Stimulated activated CD8-positive, alpha-beta memory T cell treated with anti-CD3 and anti-CD28 coated beads, Interleukin-7, amount 100 ng/mL, for 1 hour (primary cell): Measurements from ENCODE around the gene MROH2A.
"Not testable (repeated sequence)": the region's sequence is repeated elsewhere in the genome, so short reads cannot be mapped to it uniquely, and the experiment has no call there.

Source experiments
- DNase-seq, 2 donors: peaks; one replicate each; pipeline ENCODE4 v3.0.0-alpha.2; 2020; ENCODE audit warnings: low read depth in 2 of 2

MROH2A gene, protein sequence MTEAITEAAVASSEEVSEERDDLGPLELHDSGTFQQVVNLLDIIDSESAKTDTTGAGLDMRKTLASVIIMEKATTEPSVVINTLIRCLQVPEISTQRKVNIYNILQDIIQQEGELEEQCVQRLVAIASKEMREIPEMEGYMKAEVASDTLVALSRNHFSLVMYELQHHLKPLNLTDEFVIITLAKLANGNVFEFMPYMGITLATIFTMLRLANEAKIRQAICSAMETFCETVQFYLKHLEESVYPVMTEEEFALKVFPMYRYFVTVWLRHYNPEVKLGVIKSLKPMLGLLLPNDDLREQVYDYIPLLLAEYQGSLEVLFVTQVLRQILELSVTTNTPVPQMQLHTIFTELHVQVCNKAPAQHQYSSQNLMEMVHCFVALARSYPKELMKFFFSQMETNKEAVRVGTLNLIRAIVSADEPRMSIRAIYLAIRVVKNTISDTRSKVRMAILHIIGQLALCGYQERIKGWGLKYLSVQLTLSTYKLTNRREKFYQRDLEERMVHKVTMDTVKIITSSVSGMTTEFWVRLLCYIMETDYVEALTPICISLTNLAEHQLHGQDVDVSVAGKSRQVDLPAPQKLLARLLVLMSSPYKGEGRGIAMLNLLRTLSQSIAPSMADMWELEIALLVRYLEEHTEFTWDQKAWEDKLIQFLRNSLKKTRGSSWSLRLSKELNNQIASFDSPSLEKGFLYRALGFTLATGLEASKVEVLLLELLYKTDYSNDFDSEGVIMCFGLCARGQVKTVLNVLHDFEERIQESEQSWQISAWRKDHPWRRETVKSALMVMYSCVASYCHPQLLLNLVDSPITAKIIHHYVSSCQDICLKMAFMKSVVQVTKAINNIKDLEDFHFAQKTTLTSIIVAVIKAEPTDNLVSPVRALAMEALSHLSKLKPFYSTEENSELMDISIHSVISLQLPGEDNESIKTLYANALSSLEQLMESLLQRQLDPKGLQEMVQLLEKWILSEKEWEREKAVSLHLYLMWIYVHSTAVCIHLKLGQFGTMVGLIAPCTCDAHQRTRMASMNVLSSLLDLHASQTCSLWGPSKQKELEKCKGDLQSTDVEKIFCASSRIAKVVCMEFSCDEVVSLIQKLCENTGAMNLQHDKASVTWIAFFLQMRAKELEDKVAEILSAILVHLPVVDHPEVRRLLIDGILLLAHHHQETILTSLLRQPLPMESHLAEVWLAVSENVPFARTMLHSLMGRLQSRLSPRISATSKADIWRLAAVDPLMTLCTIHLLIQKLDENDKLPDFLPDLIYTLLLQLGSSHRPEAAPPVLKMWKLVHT (N-terminal part only)

GRCh38 chr2:233778030-233778429 lies at the start of gene MROH2A:
Gene MROH2A, plus strand, starts transcription at chr2:233778330. Its CDS starts 1,029 bp downstream, at chr2:233779359.
- no peak for DNase-seq

GRCh38 chr2:233728723-233729301 lies 49.3 kb upstream of the MROH2A start, which contains the start of gene UGT1A3:
Gene UGT1A3, plus strand, starts transcription at chr2:233729042. Its CDS starts 85 bp downstream, at chr2:233729127.
- no peak for DNase-seq

DNA sequence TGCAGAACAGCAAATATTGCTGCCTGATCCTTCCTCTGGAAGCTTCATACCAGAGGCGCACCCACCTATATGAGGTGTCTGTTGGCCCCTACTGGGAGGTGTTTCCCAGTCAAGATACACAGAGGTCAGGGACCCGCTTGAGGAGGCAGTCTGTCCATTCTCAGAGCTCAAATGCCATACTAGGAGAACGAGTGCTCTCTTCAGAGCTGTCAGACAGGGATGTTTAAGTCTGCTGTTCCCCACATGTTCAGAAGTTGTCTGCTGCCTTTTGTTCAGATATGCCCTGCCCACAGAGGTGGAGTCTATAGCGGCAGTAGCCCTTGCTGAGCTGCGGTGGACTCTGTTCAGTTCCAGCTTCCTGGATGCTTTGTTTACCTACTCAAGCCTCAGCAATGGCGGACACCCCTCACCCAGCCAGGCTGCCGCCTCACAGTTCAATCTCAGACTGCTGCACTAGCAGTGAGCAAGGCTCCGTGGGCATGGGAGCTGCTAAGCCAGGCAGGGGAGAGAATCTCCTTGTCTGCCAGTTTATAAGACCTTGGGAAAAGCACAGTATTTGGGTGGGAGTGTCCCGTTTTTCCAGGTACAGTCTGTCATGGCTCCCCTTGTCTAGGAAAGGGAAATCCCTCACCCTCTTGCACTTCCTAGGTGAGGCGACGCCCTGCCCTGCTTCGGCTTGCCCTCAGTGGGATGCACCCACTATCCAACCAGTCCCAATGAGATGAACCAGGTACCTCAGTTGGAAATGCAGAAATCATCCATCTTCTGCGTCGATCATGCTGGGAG lies 41.1 kb upstream of the MROH2A start:
- not testable (repeated sequence) for DNase-seq

DNA sequence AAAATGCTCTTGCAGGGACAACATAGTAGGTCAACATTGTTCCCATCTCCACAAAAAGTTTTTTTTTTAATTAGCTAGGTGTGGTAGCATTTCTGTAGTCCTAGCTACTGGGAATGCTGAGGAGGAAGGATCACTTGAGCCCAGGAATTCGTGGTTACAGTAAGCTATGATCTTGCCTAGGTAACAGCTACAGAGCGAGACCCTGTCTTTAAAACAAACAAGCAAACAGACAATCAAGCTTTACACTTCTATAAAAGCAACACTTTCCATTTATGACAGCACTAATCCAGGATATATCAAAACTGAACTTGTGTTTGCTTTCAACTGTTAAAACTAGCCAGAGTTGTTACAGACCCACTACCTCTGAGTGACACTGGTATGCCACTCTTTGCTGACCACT lies 37.3 kb upstream of the MROH2A start:
- DNase-seq = no peak

- DNase-seq = no peak
Measured at GRCh38 chr2:233743464-233744259, 34.5 kb upstream of the MROH2A start.

DNA sequence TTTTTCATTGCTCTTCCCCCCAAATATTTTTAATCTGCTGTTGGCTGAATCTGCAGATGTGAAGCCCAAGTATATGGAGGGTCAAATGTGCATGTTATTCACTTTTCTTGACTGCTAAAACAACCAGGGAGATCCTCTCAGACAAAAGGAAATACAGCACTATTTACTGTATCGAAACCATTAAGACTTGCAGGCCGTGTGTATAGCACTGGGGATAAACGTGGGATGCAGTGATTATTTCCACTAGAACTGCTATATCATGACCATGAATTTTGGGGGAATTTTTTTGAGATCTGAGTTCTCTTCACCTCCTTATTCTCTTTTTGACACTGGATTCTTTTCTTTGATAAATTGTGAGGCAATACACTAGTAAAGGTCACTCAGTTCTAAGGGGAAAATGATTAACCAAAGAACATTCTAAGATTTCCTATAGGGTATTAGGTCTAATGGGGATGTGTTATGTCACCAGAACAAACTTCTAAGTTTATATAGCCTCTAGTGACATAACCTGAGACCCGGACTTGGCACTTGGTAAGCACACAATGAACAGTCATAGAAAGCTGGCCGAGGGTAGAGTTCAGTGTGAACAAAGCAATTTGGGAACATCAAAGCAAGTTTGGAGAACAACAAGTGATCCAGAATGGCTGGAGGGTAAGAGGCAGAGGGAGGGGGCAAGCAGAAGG lies 32.9 kb upstream of the MROH2A start:
- DNase-seq = no peak

DNA sequence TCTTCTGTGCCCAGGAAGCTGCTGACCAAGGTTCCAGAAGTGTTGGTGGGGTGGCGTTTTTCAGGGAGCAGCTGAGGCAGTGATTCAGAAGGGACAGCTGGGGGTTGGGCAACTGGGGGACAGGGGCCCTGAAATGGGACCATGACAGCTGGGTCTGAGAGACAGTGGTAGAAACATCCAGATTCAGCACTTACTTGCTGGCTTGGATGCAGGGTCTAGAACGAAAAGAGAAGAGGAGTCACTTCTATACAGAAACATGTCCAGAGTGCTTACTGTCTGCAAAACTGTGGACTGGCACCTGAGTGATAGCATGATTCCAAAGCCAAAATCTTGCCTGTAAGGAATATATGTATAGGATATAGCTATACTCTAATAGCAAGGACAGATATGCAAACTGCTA lies 32.3 kb upstream of the MROH2A start:
- not testable (repeated sequence) for DNase-seq

DNA sequence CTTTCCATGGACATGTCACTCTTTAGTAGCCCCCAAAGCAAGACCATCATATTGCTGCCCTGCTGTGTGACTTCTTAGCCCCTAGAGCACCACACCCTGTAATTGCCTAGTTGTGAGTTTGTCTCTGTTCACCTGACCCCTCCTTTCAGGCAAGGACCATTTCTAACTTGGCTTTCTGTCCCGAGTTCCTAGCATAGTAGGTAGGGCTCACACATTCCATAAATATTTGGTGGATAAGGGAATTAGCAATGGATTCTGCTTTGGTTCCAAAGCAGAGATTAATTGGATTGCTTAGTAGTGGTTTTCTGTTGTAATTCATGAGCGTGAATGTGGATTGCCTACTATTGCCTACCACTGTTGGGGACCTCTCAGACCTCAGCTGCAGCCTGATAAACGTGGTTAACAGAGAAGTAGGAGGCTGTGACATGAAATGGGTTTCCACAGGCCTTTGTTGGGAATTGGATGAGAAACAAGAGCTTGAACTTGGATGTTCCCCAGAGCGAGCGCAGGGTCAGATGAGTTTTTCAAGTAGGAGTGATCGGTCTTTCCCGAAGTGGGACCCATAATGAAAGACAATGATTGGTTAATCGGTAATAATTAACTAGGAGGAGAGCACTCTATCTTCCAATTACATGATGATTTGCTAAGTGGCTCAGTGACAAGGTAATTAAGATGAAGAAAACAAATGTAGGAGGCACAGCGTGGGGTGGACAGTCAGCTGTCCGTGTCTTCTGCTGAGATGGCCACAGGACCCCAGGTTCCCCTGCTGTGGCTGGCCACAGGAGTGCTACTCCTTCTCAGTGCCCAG lies 31.5 kb upstream of the MROH2A start:
- DNase-seq = no peak

DNA sequence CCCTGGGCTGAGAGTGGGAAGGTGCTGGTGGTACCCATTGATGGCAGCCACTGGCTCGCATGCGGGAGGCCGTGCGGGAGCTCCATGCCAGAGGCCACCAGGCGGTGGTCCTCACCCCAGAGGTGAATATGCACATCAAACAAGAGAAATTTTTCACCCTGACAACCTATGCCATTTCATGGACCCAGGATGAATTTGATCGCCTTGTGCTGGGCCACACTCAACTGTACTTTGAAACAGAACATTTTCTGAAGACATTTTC lies 30.9 kb upstream of the MROH2A start:
- DNase-seq = no peak

DNA sequence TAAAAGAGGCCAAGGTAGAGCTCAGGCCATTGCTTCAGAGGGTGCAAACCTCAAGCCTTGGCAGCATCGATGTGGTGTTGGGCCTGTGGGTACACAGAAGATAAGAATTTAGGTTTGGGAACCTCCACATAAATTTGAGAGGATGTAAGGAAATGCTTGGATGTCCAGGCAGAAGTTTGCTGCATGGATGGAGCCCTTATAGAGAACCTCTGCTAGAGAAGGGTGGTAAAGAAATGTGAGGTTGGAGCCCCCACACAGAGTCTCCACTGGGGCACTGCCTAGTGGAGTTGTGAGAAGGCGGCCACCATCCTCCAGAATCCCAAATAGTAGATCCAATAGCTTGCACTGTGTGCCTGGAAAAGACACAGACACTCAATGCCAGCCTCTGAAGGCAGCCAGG lies 27.4 kb upstream of the MROH2A start:
- DNase-seq = not testable (repeated sequence)

GRCh38 chr2:233751212-233752009 lies 26.7 kb upstream of the MROH2A start:
- DNase-seq = not testable (repeated sequence)

- DNase-seq = no peak
Measured at GRCh38 chr2:233754872-233755611, 23.1 kb upstream of the MROH2A start.

- DNase-seq = no peak
Measured at GRCh38 chr2:233756429-233757081, 21.6 kb upstream of the MROH2A start.

DNA sequence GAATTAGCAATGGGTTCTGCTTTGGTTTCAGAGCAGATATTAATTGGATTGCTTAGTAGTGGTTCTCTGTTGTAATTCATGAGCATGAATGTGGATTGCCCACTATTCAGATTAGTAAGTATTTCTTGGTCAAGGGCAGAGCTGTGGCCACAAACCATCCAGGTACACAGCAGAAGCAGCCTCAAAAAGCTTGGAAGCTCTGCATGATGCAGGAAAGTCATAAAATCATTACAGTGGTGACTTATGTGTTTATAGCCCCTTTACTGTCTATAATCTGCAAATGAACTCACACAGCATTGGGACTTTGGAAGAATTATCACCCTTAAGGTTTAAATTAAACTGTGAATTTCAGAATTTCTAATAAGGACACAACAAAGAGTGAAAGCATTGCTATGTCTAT lies 20.0 kb upstream of the MROH2A start:
- DNase-seq = no peak

DNA sequence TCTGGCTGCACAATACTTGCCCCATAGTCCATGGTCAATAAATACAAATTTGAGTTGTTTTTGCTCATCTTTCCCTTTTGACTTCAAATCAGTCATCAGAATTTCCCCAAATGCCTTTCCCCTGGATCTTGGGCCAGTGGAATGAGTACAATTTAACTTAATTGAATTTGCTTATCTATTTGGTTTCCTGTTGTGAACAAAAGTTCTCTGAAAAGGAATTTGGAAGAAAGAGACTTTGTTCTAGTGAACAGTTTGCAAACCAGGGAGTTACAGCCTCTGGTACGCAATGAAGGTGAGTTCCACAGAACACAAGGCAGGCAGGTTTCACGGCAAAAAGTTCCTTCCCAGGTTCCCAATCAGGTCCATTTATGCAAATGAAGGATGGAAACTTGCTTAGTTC lies 19.3 kb upstream of the MROH2A start:
- no peak for DNase-seq

DNA sequence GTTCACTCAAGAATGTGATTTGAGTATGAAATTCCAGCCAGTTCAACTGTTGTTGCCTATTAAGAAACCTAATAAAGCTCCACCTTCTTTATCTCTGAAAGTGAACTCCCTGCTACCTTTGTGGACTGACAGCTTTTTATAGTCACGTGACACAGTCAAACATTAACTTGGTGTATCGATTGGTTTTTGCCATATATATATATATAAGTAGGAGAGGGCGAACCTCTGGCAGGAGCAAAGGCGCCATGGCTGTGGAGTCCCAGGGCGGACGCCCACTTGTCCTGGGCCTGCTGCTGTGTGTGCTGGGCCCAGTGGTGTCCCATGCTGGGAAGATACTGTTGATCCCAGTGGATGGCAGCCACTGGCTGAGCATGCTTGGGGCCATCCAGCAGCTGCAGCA lies 18.1 kb upstream of the MROH2A start, which contains the start of gene UGT1A1:
Gene UGT1A1 (plus strand): TSS at position 228 of the 400 bp plus-strand sequence. CDS start 18 bp downstream, at position 246.
- no peak for DNase-seq
